Cardiac fibroblast (primary cell): ENCODE measurements around the gene SLC16A12.

ENCODE experiments used
- DNase-seq, 2 donors: peaks; one replicate each; pipeline versions ENCODE4 v3.0.0 to v3.0.0-alpha.2; 2010; ENCODE audit warnings: low read depth in 2 of 2
- H3K4me3 ChIP-seq, 2 donors: replicated peaks in 1 of 2; 1 replicate in 1 of 2; 2 replicates in 1 of 2; pipeline ENCODE4 v1.5.1; 2011; ENCODE audit warnings: low read depth in 2 of 2, low read length in 2 of 2, mild to moderate bottlenecking in 2 of 2, moderate library complexity in 1 of 2
- CTCF ChIP-seq: IDR thresholded peaks from one replicate; pipeline ENCODE4 v1.5.1; 2011; ENCODE audit warnings: low read depth, mild to moderate bottlenecking, low read length, inconsistent platforms

SLC16A12 gene

GRCh38 chr10:89556600-89556999, 21.2 kb upstream of the SLC16A12 start:
- TF ChIP-seq CTCF, result no peak
- peak in 1 of 2 donors; percentile 82 for DNase-seq
- H3K4me3 ChIP-seq, result no peak overlapping the region

GRCh38 chr10:89555688-89556445, 20.5 kb upstream of the SLC16A12 start:
- H3K4me3 ChIP-seq, result no peak overlapping the region
- peak; percentile 18 for TF ChIP-seq CTCF
- DNase-seq, result peak; percentile 38 to 45

- no peak for TF ChIP-seq CTCF
- DNase-seq, result peak in 1 of 2 donors; percentile 18
Observed at GRCh38 chr10:89554433-89554832, 19.0 kb upstream of the SLC16A12 start.

GRCh38 chr10:89553064-89553734, 17.8 kb upstream of the SLC16A12 start:
- no peak for TF ChIP-seq CTCF
- H3K4me3 ChIP-seq, result no peak overlapping the region
- peak; percentile 93 to 98 for DNase-seq

More at GRCh38 chr10:89554433-89554832, 19.0 kb upstream of the SLC16A12 start:
- H3K4me3 ChIP-seq, result no peak overlapping the region

- DNase-seq, result no peak
- TF ChIP-seq CTCF, result no peak
- no peak overlapping the region for H3K4me3 ChIP-seq
Observed at GRCh38 chr10:89552213-89552612, 16.8 kb upstream of the SLC16A12 start.

GRCh38 chr10:89550509-89550908, 15.1 kb upstream of the SLC16A12 start:
- no peak overlapping the region for H3K4me3 ChIP-seq
- TF ChIP-seq CTCF, result no peak
- DNase-seq, result peak; percentile 28 to 67
